GM18507 (cell line): ENCODE data around the gene ME3.

Experiments
- DNase-seq: peaks from one replicate; pipeline ENCODE4 v3.0.0; 2011; ENCODE audit warnings: low read depth; ENCODE audit not compliant: insufficient read length; ENCODE audit errors: extremely low spot score
- FAIRE-seq: peaks from 2 replicates; lab custom pipeline; 2011; peaks lifted over from hg19 to GRCh38; lab: Jason Lieb, UNC

The ME3 gene

GRCh38 chr11:86695373-86695772 lies 23.0 kb upstream of the ME3 start:
- no peak for DNase-seq
- no peak for FAIRE-seq

- DNase-seq, result no peak
- no peak for FAIRE-seq
Measured at GRCh38 chr11:86693518-86693917, 21.1 kb upstream of the ME3 start.

- DNase-seq (no peak), FAIRE-seq (no peak)
Measured at GRCh38 chr11:86692746-86693145, 20.3 kb upstream of the ME3 start.

GRCh38 chr11:86692317-86692716 lies 19.9 kb upstream of the ME3 start:
- no peak for FAIRE-seq

GRCh38 chr11:86688398-86689179 lies 16.2 kb upstream of the ME3 start:
- FAIRE-seq, result peak; percentile 18

More at GRCh38 chr11:86692317-86692716, 19.9 kb upstream of the ME3 start:
- DNase-seq, result no peak

GRCh38 chr11:86687185-86687778 lies 14.9 kb upstream of the ME3 start:
- no peak for DNase-seq
- FAIRE-seq, result no peak

More at GRCh38 chr11:86688398-86689179, 16.2 kb upstream of the ME3 start:
- DNase-seq, result no peak

GRCh38 chr11:86686531-86686930 lies 14.1 kb upstream of the ME3 start:
- DNase-seq, result no peak
- no peak for FAIRE-seq

- FAIRE-seq, result no peak
- no peak for DNase-seq
Measured at GRCh38 chr11:86681483-86681756, 9.0 kb upstream of the ME3 start.

- FAIRE-seq, result no peak
Measured at GRCh38 chr11:86680716-86681482, 8.5 kb upstream of the ME3 start.

GRCh38 chr11:86678823-86679222 lies 6.4 kb upstream of the ME3 start:
- FAIRE-seq, result no peak
- no peak for DNase-seq

More at GRCh38 chr11:86680716-86681482, 8.5 kb upstream of the ME3 start:
- DNase-seq, result no peak

GRCh38 chr11:86678296-86678695 lies 5.9 kb upstream of the ME3 start:
- FAIRE-seq (no peak), DNase-seq (no peak)

- DNase-seq (no peak), FAIRE-seq (no peak)
Measured at GRCh38 chr11:86676533-86677154, 4.2 kb upstream of the ME3 start.

GRCh38 chr11:86676010-86676409 lies 3.6 kb upstream of the ME3 start:
- DNase-seq (no peak), FAIRE-seq (no peak)

- DNase-seq, result no peak
Measured at GRCh38 chr11:86675017-86675416, 2.6 kb upstream of the ME3 start.

GRCh38 chr11:86673872-86674750 lies 1.7 kb upstream of the ME3 start:
- DNase-seq (no peak), FAIRE-seq (no peak)

More at GRCh38 chr11:86675017-86675416, 2.6 kb upstream of the ME3 start:
- no peak for FAIRE-seq

GRCh38 chr11:86673055-86673843 lies 833 bp upstream of the ME3 start:
- FAIRE-seq, result no peak
- no peak for DNase-seq

GRCh38 chr11:86671531-86672006 lies 847 bp downstream of the ME3 start:
- FAIRE-seq (no peak), DNase-seq (no peak)

GRCh38 chr11:86670911-86671310 lies 1.5 kb downstream of the ME3 start:
- FAIRE-seq, result no peak
- DNase-seq, result no peak
